ENCODE results near the gene ALKAL2.

GRCh38 chr2:313991-314390, 26.1 kb upstream of the ALKAL2 start:
- TF ChIP-seq CTCF (IDR thresholded peaks at IDR 0.05; ENCODE audit: insufficient read depth, low read length, poor library complexity, severe bottlenecking) (no peak), EZH2phosphoT487 (conservative IDR thresholded peaks at IDR 0.05; ENCODE audit: low read length) (no peak)

Measured in SU-DHL-6 (cell line).